ENCODE measurements around the gene EPRS1.

- TF ChIP-seq NFIC (IDR thresholded peaks at IDR 0.05) (no peak), TAF1 (IDR thresholded peaks at IDR 0.05; ENCODE audit: low read depth) (no peak)
Observed at GRCh38 chr1:220038640-220039039, 7.7 kb downstream of the EPRS1 start.
